IMR-90 (cell line): ENCODE results near the gene NPAS2. TPM values are rescaled to one million over a fixed set of nuclear protein-coding genes. Genes with fewer than 3 reads are reported as not detected.

Experiments used
- ATAC-seq: fragments of 200-7000 bp; cut with Tn5 transposase; 2 replicates; pipeline ENCODE4 v1.9.1; 2020; ENCODE audit warnings: low read depth, mild to moderate bottlenecking, moderate library complexity
- BruUV-seq: library from RNA; stranded (reverse); fragments of 400-500 nt; replicated peaks from 2 replicates; lab custom pipeline; 2021; lab: Mats Ljungman, UMichigan
- CTCF ChIA-PET: fragments of 300-600 bp; formaldehyde crosslinking; extraction: SDS; loops from one replicate; lab custom pipeline; 2021; ENCODE audit warnings: antibody characterized with exemption; lab: Yijun Ruan, JAX
- POLR2A ChIA-PET: fragments of 300-600 bp; sonication (Branson Sonifier 250); formaldehyde crosslinking; loops from one replicate; lab custom pipeline; 2022; ENCODE audit warnings: antibody characterized with exemption; ENCODE audit not compliant: unreplicated experiment; lab: Charles Lee
- DNase-seq: peaks from one replicate; pipeline ENCODE4 v3.0.0; 2013
- H2AFZ ChIP-seq: replicated peaks from 2 replicates; pipeline ENCODE3; 2013; ENCODE audit warnings: low read length, mild to moderate bottlenecking; ENCODE audit not compliant: poor library complexity
- H2AK5ac ChIP-seq: 2 replicates; pipeline ENCODE4 v1.6.1; 2013; ENCODE audit warnings: low read depth, low read length, inconsistent platforms
- H2AK9ac ChIP-seq: replicated peaks from 2 replicates; pipeline ENCODE3; 2013; ENCODE audit warnings: mild to moderate bottlenecking, low read depth, low read length, moderate library complexity; ENCODE audit not compliant: poor library complexity
- H2BK120ac ChIP-seq: 2 replicates; pipeline ENCODE4 v1.6.1; 2013; ENCODE audit warnings: low read depth, low read length, inconsistent platforms
- H2BK15ac ChIP-seq: 3 replicates; pipeline ENCODE4 v1.6.1; 2013; ENCODE audit warnings: low read depth, low read length, inconsistent platforms
- H2BK20ac ChIP-seq: 2 replicates; pipeline ENCODE4 v1.6.1; 2013; ENCODE audit warnings: low read depth, mild to moderate bottlenecking, inconsistent platforms, low read length, moderate library complexity
- H2BK5ac ChIP-seq: 2 replicates; pipeline ENCODE4 v1.6.1; 2013; ENCODE audit warnings: mild to moderate bottlenecking, low read depth, low read length, inconsistent platforms; ENCODE audit not compliant: poor library complexity, severe bottlenecking
- H3K14ac ChIP-seq: replicated peaks from 2 replicates; pipeline ENCODE4 v1.6.1; 2013; ENCODE audit warnings: low read depth, low read length, inconsistent platforms
- H3K18ac ChIP-seq: 2 replicates; pipeline ENCODE4 v1.6.1; 2013; ENCODE audit warnings: low read depth, low read length, control low read depth
- H3K23ac ChIP-seq: 2 replicates; pipeline ENCODE4 v1.6.1; 2013; ENCODE audit warnings: low read depth, low read length, inconsistent platforms
- H3K27ac ChIP-seq: 2 replicates; pipeline ENCODE4 v1.5.1; 2013; ENCODE audit warnings: mild to moderate bottlenecking, control low read depth, low read length; ENCODE audit not compliant: insufficient read depth
- H3K27me3 ChIP-seq: 2 replicates; pipeline ENCODE4 v1.6.1; 2013; ENCODE audit warnings: low read length; ENCODE audit not compliant: control insufficient read depth, insufficient read depth
- H3K36me3 ChIP-seq: 2 replicates; pipeline ENCODE4 v1.6.1; 2013; ENCODE audit warnings: low read length, mixed read lengths; ENCODE audit not compliant: control insufficient read depth, insufficient read depth
- H3K4ac ChIP-seq: 2 replicates; pipeline ENCODE4 v1.6.1; 2013; ENCODE audit warnings: low read depth, low read length, inconsistent platforms
- H3K4me1 ChIP-seq: 2 replicates; pipeline ENCODE4 v1.6.1; 2013; ENCODE audit warnings: low read length, mixed read lengths; ENCODE audit not compliant: control insufficient read depth, insufficient read depth
- H3K4me2 ChIP-seq: 2 replicates; pipeline ENCODE4 v1.6.1; 2013; ENCODE audit warnings: low read depth, mild to moderate bottlenecking, control low read depth, low read length, moderate library complexity
- H3K4me3 ChIP-seq: 2 replicates; pipeline ENCODE4 v1.5.1; 2013; ENCODE audit warnings: low read depth, mild to moderate bottlenecking, control low read depth, low read length, moderate library complexity; ENCODE audit not compliant: insufficient read depth
- H3K56ac ChIP-seq: 2 replicates; pipeline ENCODE4 v1.6.1; 2013; ENCODE audit warnings: low read length, inconsistent platforms; ENCODE audit not compliant: insufficient read depth; ENCODE audit errors: extremely low read depth
- H3K79me1 ChIP-seq, 2 experiments: 2 replicates each; pipeline ENCODE4 v1.6.1; 2013; ENCODE audit warnings: low read length in 2 of 2, inconsistent platforms in 1 of 2, low read depth in 1 of 2
- H3K9ac ChIP-seq: 2 replicates; pipeline ENCODE4 v1.6.1; 2013; ENCODE audit warnings: low read depth, low read length, control low read depth
- H3K9me1 ChIP-seq: 2 replicates; pipeline ENCODE4 v1.6.1; 2013; ENCODE audit warnings: low read length, inconsistent platforms; ENCODE audit not compliant: insufficient read depth
- H3K9me3 ChIP-seq: 2 replicates; pipeline ENCODE4 v1.6.1; 2013; ENCODE audit warnings: low read length; ENCODE audit not compliant: control insufficient read depth, insufficient read depth
- H4K20me1 ChIP-seq: 2 replicates; pipeline ENCODE4 v1.6.1; 2013; ENCODE audit warnings: low read length, inconsistent platforms; ENCODE audit not compliant: insufficient read depth
- H4K5ac ChIP-seq: 2 replicates; pipeline ENCODE4 v1.6.1; 2013; ENCODE audit warnings: mild to moderate bottlenecking, low read depth, low read length, control low read depth
- H4K8ac ChIP-seq, 2 experiments: 2 replicates each; pipeline ENCODE4 v1.6.1; 2013; ENCODE audit warnings: low read depth in 2 of 2, low read length in 2 of 2, control low read depth in 1 of 2, inconsistent platforms in 1 of 2
- H4K91ac ChIP-seq: 2 replicates; pipeline ENCODE4 v1.6.1; 2013; ENCODE audit warnings: low read depth, low read length, inconsistent platforms; ENCODE audit not compliant: insufficient read depth
- BHLHE40 ChIP-seq: fragments of 150-350 bp; IDR thresholded peaks from 2 replicates; pipeline ENCODE4 v1.6.1; 2016; ENCODE audit warnings: mild to moderate bottlenecking, low read depth, low read length
- CEBPB ChIP-seq: IDR thresholded peaks from 2 replicates; pipeline ENCODE4 v1.6.1; 2012; ENCODE audit warnings: low read depth, low read length, improper control_type of control experiment
- CHD1 ChIP-seq: IDR thresholded peaks from 2 replicates; pipeline ENCODE4 v1.6.1; 2012; ENCODE audit warnings: low read depth, low read length, improper control_type of control experiment
- FOS ChIP-seq: fragments of 150-350 bp; IDR thresholded peaks from 2 replicates; pipeline ENCODE4 v1.6.1; 2016; ENCODE audit warnings: low read depth, low read length
- MAFK ChIP-seq: IDR thresholded peaks from 2 replicates; pipeline ENCODE4 v1.6.1; 2012; ENCODE audit warnings: low read depth, low read length, improper control_type of control experiment
- MAZ ChIP-seq: IDR thresholded peaks from 2 replicates; pipeline ENCODE4 v1.6.1; 2012; ENCODE audit warnings: low read depth, mild to moderate bottlenecking, low read length, improper control_type of control experiment, moderate library complexity, borderline replicate concordance
- MXI1 ChIP-seq: IDR thresholded peaks from 2 replicates; pipeline ENCODE4 v1.6.1; 2012; ENCODE audit warnings: low read depth, mild to moderate bottlenecking, low read length, moderate library complexity, borderline replicate concordance
- NFE2L2 ChIP-seq: fragments of 150-350 bp; IDR thresholded peaks from 2 replicates; pipeline ENCODE4 v1.6.1; 2016; ENCODE audit warnings: low read depth, mild to moderate bottlenecking, low read length
- RAD21 ChIP-seq: IDR thresholded peaks from 2 replicates; pipeline ENCODE4 v1.6.1; 2012; ENCODE audit warnings: low read length, improper control_type of control experiment
- RFX5 ChIP-seq: IDR thresholded peaks from 2 replicates; pipeline ENCODE4 v1.8.0; 2012; ENCODE audit warnings: low read depth, mild to moderate bottlenecking, low read length, moderate library complexity
- WGBS, 2 experiments: methylation state at CpG; one replicate each; pipeline versions ENCODE4 v1.1.5 to v1.1.7; 2013; ENCODE audit warnings: missing lambda C conversion rate in 2 of 2; ENCODE audit not compliant: insufficient read length in 1 of 2; ENCODE audit errors: extremely low coverage in 2 of 2; 5-methylcytosine and 5-hydroxymethylcytosine counted together
- dilution Hi-C: fragments of 300-500 bp; cut with HindIII; formaldehyde crosslinking; loops from one replicate; pipeline ENCODE4 v1.14.3; 2018; ENCODE audit warnings: low sequenced_read_pairs; ENCODE audit not compliant: unreplicated experiment
- in situ Hi-C: fragments of 300-500 bp; cut with MboI; formaldehyde crosslinking; loops from 3 replicates; pipeline ENCODE4 v1.14.3; 2019; ENCODE audit warnings: low sequenced_read_pairs, inconsistent platforms, mixed read lengths
- intact Hi-C: fragments of 100-400 bp; cut with micrococcal nuclease; formaldehyde crosslinking; loops from 2 replicates; pipeline ENCODE4 v1.10.0; 2022
- polyA plus RNA-seq, 3 experiments: library from polyadenylated mRNA; depleted of rRNA; stranded (reverse); fragments of >200 nt; gene quantifications; 2 replicates each; pipeline ENCODE4 v1.2.3, GENCODE V29; 2012; ENCODE audit warnings: low replicate concordance in 1 of 3
- total RNA-seq: library from RNA; depleted of rRNA; stranded (reverse); fragments of >200 nt; gene quantifications from 2 replicates; pipeline ENCODE4 v1.2.3, GENCODE V29; 2012
- TF ChIP-seq, protein P1 (sequence below): fragments of 150-350 bp; IDR thresholded peaks from 2 replicates; pipeline ENCODE4 v1.6.1; 2016; ENCODE audit warnings: low read depth, mild to moderate bottlenecking, low read length, moderate library complexity, borderline replicate concordance
- TF ChIP-seq, protein P2 (sequence below): fragments of 150-350 bp; IDR thresholded peaks from 2 replicates; pipeline ENCODE4 v1.6.1; 2017; ENCODE audit warnings: mild to moderate bottlenecking, antibody characterized with exemption, low read length, low read depth
- TF ChIP-seq, protein P3 (sequence below): conservative IDR thresholded peaks from 2 replicates; pipeline ENCODE4 v1.5.1; 2012; ENCODE audit warnings: mild to moderate bottlenecking, low read depth, low read length, improper control_type of control experiment

Gene NPAS2
- total and polyA plus RNA-seq, 2 of the 4 experiments (the other 2 are of a cell fraction) = 5.2 to 14.8 TPM

DNA sequence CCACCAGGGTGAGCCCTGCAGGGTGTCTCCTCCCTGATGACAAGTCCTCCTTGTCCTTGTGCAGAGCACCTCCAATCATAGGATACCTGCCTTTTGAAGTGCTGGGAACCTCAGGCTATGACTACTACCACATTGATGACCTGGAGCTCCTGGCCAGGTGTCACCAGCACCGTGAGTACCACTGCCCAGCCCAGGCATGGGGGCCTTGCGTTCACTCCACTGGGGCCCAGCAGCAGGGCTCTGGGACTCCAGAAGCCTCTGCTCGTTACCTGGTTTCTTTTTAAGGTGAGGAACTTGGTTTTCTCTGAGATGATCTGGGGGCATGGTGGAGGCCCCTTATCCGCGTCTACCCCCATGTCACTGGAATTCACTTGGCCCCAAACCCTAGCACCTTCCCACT, 145.7 kb downstream of the NPAS2 start:
- H3K79me1 ChIP-seq = no peaks in the 10 kb centered on the region
- intact Hi-C loops = no loop called here
- no peak overlapping the region for H2AK5ac ChIP-seq
- H3K56ac ChIP-seq = no peak overlapping the region
- TF ChIP-seq CHD1 (no peak), RFX5 (no peak), MAFK (no peak), FOS (no peak), BHLHE40 (no peak), RAD21 (no peak), MAZ (no peak), NFE2L2 (no peak), MXI1 (no peak), CEBPB (no peak)
- TF ChIP-seq, protein P1, sequence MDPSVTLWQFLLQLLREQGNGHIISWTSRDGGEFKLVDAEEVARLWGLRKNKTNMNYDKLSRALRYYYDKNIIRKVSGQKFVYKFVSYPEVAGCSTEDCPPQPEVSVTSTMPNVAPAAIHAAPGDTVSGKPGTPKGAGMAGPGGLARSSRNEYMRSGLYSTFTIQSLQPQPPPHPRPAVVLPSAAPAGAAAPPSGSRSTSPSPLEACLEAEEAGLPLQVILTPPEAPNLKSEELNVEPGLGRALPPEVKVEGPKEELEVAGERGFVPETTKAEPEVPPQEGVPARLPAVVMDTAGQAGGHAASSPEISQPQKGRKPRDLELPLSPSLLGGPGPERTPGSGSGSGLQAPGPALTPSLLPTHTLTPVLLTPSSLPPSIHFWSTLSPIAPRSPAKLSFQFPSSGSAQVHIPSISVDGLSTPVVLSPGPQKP = no peak
- TF ChIP-seq, protein P2, sequence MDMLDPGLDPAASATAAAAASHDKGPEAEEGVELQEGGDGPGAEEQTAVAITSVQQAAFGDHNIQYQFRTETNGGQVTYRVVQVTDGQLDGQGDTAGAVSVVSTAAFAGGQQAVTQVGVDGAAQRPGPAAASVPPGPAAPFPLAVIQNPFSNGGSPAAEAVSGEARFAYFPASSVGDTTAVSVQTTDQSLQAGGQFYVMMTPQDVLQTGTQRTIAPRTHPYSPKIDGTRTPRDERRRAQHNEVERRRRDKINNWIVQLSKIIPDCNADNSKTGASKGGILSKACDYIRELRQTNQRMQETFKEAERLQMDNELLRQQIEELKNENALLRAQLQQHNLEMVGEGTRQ = no peak
- TF ChIP-seq, protein P3, sequence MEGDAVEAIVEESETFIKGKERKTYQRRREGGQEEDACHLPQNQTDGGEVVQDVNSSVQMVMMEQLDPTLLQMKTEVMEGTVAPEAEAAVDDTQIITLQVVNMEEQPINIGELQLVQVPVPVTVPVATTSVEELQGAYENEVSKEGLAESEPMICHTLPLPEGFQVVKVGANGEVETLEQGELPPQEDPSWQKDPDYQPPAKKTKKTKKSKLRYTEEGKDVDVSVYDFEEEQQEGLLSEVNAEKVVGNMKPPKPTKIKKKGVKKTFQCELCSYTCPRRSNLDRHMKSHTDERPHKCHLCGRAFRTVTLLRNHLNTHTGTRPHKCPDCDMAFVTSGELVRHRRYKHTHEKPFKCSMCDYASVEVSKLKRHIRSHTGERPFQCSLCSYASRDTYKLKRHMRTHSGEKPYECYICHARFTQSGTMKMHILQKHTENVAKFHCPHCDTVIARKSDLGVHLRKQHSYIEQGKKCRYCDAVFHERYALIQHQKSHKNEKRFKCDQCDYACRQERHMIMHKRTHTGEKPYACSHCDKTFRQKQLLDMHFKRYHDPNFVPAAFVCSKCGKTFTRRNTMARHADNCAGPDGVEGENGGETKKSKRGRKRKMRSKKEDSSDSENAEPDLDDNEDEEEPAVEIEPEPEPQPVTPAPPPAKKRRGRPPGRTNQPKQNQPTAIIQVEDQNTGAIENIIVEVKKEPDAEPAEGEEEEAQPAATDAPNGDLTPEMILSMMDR = no peak
- no peak overlapping the region for H3K14ac ChIP-seq
- H3K4me1 ChIP-seq = peaks cover 2% of the 10 kb centered on the region
- peaks cover 13% of the 10 kb centered on the region for H3K36me3 ChIP-seq
- no peak overlapping the region for H4K8ac ChIP-seq
- no peak overlapping the region for H2BK15ac ChIP-seq
- H3K9ac ChIP-seq = no peak overlapping the region
- CTCF ChIA-PET = no interaction called here
- in situ Hi-C loops = no loop called here
- POLR2A ChIA-PET = no interaction called here
- H4K20me1 ChIP-seq = no peaks in the 10 kb centered on the region
- peaks cover 2% of the 10 kb centered on the region; the same call in 1 of the 2 replicates for H3K9me3 ChIP-seq
- H4K91ac ChIP-seq = no peak overlapping the region
- H3K4me3 ChIP-seq = no peak overlapping the region
- no peak overlapping the region for H2AFZ ChIP-seq
- H3K27ac ChIP-seq = no peak overlapping the region
- WGBS, 2 experiments = no CpG with 5 or more reads among the region's 5 CpGs
- H3K4me2 ChIP-seq = no peak overlapping the region
- H3K9me1 ChIP-seq = peaks cover 6% of the 10 kb centered on the region
- H2BK20ac ChIP-seq = no peak overlapping the region
- dilution Hi-C loops = no loop called here
- no peak overlapping the region for H3K18ac ChIP-seq
- no peak overlapping the region for H4K5ac ChIP-seq
- BruUV-seq = no TSS peak
- DNase-seq (no peak), ATAC-seq (no peak)
- no peak overlapping the region for H2BK5ac ChIP-seq
- no peak overlapping the region for H2BK120ac ChIP-seq
- no peak overlapping the region for H3K4ac ChIP-seq
- H3K27me3 ChIP-seq = no peaks in the 10 kb centered on the region
- H3K23ac ChIP-seq = no peak overlapping the region
- no peak overlapping the region for H2AK9ac ChIP-seq
